Panc1 (cell line): Measurements from ENCODE around the gene QRFP. TPM values are rescaled to one million over a fixed set of nuclear protein-coding genes. Genes with fewer than 3 reads are reported as not detected.

ENCODE experiments used
- ATAC-seq: fragments of 200-7000 bp; cut with Tn5 transposase; 2 replicates; pipeline ENCODE4 v1.9.1; 2020; ENCODE audit warnings: mild to moderate bottlenecking, moderate library complexity
- BruUV-seq: library from RNA; stranded (reverse); fragments of 400-500 nt; replicated peaks from 2 replicates; lab custom pipeline; 2021; lab: Mats Ljungman, UMichigan
- CTCF ChIA-PET: fragments of 300-600 bp; sonication (Branson Sonifier 250); formaldehyde crosslinking; loops from one replicate; lab custom pipeline; 2022; ENCODE audit warnings: antibody characterized with exemption; lab: Charles Lee
- POLR2A ChIA-PET: fragments of 300-600 bp; sonication (Branson Sonifier 250); formaldehyde crosslinking; loops from one replicate; lab custom pipeline; 2022; ENCODE audit warnings: antibody characterized with exemption; lab: Charles Lee
- DNase-seq: peaks from one replicate; pipeline ENCODE4 v3.0.0-alpha.2; 2010; ENCODE audit warnings: low read depth, low spot score
- H3K27ac ChIP-seq: 2 replicates; pipeline ENCODE4 v1.5.1; 2011; ENCODE audit warnings: mild to moderate bottlenecking, low read length, inconsistent platforms
- H3K27me3 ChIP-seq: fragments of 200-500 bp; sonication (Bioruptor generic); 2 replicates; pipeline ENCODE4 v1.6.0; 2014; ENCODE audit warnings: low read length, inconsistent platforms; ENCODE audit not compliant: control insufficient read depth, insufficient read depth
- H3K36me3 ChIP-seq: fragments of 200-500 bp; sonication (Bioruptor generic); 2 replicates; pipeline ENCODE4 v1.5.1; 2014; ENCODE audit warnings: inconsistent platforms, mild to moderate bottlenecking, low read length, moderate library complexity; ENCODE audit not compliant: control insufficient read depth, insufficient read depth
- H3K4me1 ChIP-seq: 2 replicates; pipeline ENCODE4 v1.5.1; 2011; ENCODE audit warnings: inconsistent platforms, mild to moderate bottlenecking, low read length, moderate library complexity; ENCODE audit not compliant: control insufficient read depth, insufficient read depth
- H3K4me3 ChIP-seq, 2 experiments: 2 replicates each; pipeline ENCODE4 v1.5.1; 2011 to 2012; ENCODE audit warnings: low read depth in 2 of 2, low read length in 2 of 2, mild to moderate bottlenecking in 2 of 2, inconsistent platforms in 1 of 2, moderate library complexity in 1 of 2
- H3K9me3 ChIP-seq: fragments of 200-500 bp; sonication (Bioruptor generic); 2 replicates; pipeline ENCODE4 v1.5.1; 2014; ENCODE audit warnings: low read depth, mild to moderate bottlenecking, inconsistent platforms, low read length, moderate library complexity; ENCODE audit not compliant: control insufficient read depth, insufficient read depth
- POLR2AphosphoS5 ChIP-seq: IDR thresholded peaks from 2 replicates; pipeline ENCODE4 v1.6.1; 2012; ENCODE audit warnings: mild to moderate bottlenecking, low read depth, low read length, moderate library complexity
- REST ChIP-seq, 2 experiments: IDR thresholded peaks; 2 replicates each; pipeline ENCODE4 v1.6.1; 2011 to 2012; ENCODE audit warnings: low read depth in 2 of 2, control low read depth in 1 of 2, low read length in 1 of 2, mild to moderate bottlenecking in 1 of 2, moderate library complexity in 1 of 2; ENCODE audit not compliant: insufficient read depth in 1 of 2
- SIN3A ChIP-seq: IDR thresholded peaks from 2 replicates; pipeline ENCODE4 v1.6.1; 2012; ENCODE audit warnings: low read depth, mild to moderate bottlenecking, low read length, moderate library complexity, borderline replicate concordance; ENCODE audit not compliant: insufficient read depth
- TCF7L2 ChIP-seq: IDR thresholded peaks from 2 replicates; pipeline ENCODE4 v1.6.1; 2011; ENCODE audit warnings: mild to moderate bottlenecking, low read depth, low read length, inconsistent platforms
- in situ Hi-C: cut with HindIII; loops from 2 replicates; pipeline ENCODE4 v1.10.0; 2016; ENCODE audit warnings: low sequenced_read_pairs, low pct_unique_long_range_greater_than_20kb
- intact Hi-C: fragments of 100-400 bp; cut with micrococcal nuclease; formaldehyde crosslinking; loops from one replicate; pipeline ENCODE4 v1.10.0; 2022; ENCODE audit not compliant: unreplicated experiment
- total RNA-seq: library from RNA; stranded (reverse); gene quantifications from one replicate; pipeline ENCODE4 v1.2.1, GENCODE V29; 2021; ENCODE audit not compliant: unreplicated experiment
- TF ChIP-seq, protein P1 (sequence below): fragments of 450-650 bp; IDR thresholded peaks from 2 replicates; pipeline ENCODE4 v1.5.1; 2017; ENCODE audit warnings: mild to moderate bottlenecking

The QRFP gene
- total RNA-seq, 1 experiment from 2014 or later: not detected

GRCh38 chr9:130862217-130862616, 34.4 kb downstream of the QRFP start:
- no peaks in the 10 kb centered on the region for H3K36me3 ChIP-seq
- ATAC-seq (no peak), DNase-seq (no peak)
- CTCF ChIA-PET: no interaction called here
- BruUV-seq: no TSS peak
- no peak overlapping the region for H3K4me3 ChIP-seq
- H3K4me1 ChIP-seq: peaks cover 8% of the 10 kb centered on the region
- in situ Hi-C loops (no loop called here), intact Hi-C loops (loop anchor here (2.0 kb wide), 1 partner anchor 91 kb away; no protein-coding TSS in a partner anchor)
- no peak overlapping the region for H3K27ac ChIP-seq
- POLR2A ChIA-PET: no interaction called here
- no peaks in the 10 kb centered on the region for H3K9me3 ChIP-seq
- TF ChIP-seq TCF7L2 (no peak), POLR2AphosphoS5 (no peak), REST (IDR thresholded peaks at IDR 0.05; ENCODE audit: insufficient read depth in 1 of 2, low read depth in 2 of 2, low read length in 1 of 2) (no peak), SIN3A (no peak)
- TF ChIP-seq, protein P1, sequence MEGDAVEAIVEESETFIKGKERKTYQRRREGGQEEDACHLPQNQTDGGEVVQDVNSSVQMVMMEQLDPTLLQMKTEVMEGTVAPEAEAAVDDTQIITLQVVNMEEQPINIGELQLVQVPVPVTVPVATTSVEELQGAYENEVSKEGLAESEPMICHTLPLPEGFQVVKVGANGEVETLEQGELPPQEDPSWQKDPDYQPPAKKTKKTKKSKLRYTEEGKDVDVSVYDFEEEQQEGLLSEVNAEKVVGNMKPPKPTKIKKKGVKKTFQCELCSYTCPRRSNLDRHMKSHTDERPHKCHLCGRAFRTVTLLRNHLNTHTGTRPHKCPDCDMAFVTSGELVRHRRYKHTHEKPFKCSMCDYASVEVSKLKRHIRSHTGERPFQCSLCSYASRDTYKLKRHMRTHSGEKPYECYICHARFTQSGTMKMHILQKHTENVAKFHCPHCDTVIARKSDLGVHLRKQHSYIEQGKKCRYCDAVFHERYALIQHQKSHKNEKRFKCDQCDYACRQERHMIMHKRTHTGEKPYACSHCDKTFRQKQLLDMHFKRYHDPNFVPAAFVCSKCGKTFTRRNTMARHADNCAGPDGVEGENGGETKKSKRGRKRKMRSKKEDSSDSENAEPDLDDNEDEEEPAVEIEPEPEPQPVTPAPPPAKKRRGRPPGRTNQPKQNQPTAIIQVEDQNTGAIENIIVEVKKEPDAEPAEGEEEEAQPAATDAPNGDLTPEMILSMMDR: no peak
- H3K27me3 ChIP-seq: no peaks in the 10 kb centered on the region

DNA sequence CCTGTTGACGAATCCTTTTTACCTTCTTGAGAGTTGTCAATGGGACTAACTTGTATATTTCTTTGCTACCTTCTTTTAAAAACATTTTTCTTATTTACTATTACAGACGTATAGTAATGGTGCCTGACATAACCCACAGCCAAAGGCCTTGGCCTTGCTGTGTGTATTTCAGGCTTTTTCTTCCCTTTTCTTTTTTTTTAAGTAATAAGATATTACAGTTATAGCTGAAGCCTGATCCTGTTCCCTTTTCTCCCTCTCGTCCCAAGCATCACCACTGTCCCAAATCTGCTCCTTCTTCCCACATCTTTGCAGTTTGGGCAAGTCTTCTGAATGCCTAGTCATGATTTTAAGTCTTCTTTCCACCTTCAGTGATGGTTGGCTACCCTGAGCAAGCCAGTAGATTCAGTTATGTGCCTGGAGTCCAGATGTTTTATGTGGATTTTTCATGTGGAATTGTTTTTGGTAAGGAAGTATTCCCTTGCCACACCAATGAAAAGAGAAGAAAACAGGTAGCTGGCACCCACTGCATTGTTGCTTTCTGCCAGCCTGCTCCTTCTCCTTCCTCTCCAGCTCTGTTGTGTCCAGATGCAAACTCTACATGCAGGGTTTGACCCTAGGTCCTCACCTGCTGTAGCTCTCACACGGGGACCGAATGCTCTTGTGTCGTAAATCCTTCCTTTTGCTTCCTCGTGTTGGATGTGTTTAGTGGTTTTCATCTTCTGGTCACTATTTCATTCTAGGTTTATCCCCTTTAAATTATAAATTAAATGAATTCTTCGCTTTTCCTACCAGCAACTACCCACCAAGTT, 35.0 kb downstream of the QRFP start:
- in situ Hi-C loops (no loop called here), intact Hi-C loops (loop anchor here (2.0 kb wide), 1 partner anchor 91 kb away; no protein-coding TSS in a partner anchor)
- DNase-seq (no peak), ATAC-seq (no peak)
- Histone ChIP-seq H3K36me3 (no peaks in the 10 kb centered on the region), H3K27me3 (no peaks in the 10 kb centered on the region), H3K4me3 (no peak overlapping the region), H3K9me3 (no peaks in the 10 kb centered on the region), H3K4me1 (peaks cover 8% of the 10 kb centered on the region), H3K27ac (no peak overlapping the region)
- no TSS peak for BruUV-seq
- POLR2A ChIA-PET: no interaction called here
- CTCF ChIA-PET: no interaction called here
- TF ChIP-seq, protein P1: no peak
- TF ChIP-seq TCF7L2 (no peak), POLR2AphosphoS5 (no peak), SIN3A (no peak), REST (IDR thresholded peaks at IDR 0.05; ENCODE audit: insufficient read depth in 1 of 2, low read depth in 2 of 2, low read length in 1 of 2) (no peak)
